Endothelial cell of umbilical vein (primary cell): ENCODE results near the gene CNOT1.
A peak's percentile ranks its signal among the peaks of the same experiment; 100 is the strongest.

ENCODE experiments used
- EZH2 ChIP-seq: IDR thresholded peaks from 2 replicates; pipeline ENCODE4 v1.6.1; 2012; ENCODE audit warnings: borderline replicate concordance, low read depth, mild to moderate bottlenecking, moderate library complexity, low read length, inconsistent platforms; ENCODE audit not compliant: severe bottlenecking
- JUN ChIP-seq: IDR thresholded peaks from 2 replicates; pipeline ENCODE4 v1.6.1; 2011; ENCODE audit warnings: borderline replicate concordance, low read depth; ENCODE audit not compliant: insufficient read length, insufficient read depth
- POLR2A ChIP-seq: IDR thresholded peaks from 2 replicates; pipeline ENCODE4 v1.6.1; 2012; ENCODE audit warnings: low read depth, mild to moderate bottlenecking, control low read depth, low read length
- POLR2AphosphoS5 ChIP-seq: IDR thresholded peaks from 2 replicates; pipeline ENCODE4 v1.6.1; 2012; ENCODE audit warnings: low read depth, mild to moderate bottlenecking, control low read depth, low read length, moderate library complexity; ENCODE audit not compliant: insufficient read depth
- TF ChIP-seq, protein P1 (sequence below), 2 donors: IDR thresholded peaks; 1 replicate in 1 of 2; 2 replicates in 1 of 2; pipeline ENCODE4 v1.5.1; 2011; ENCODE audit warnings: low read length in 2 of 2, mild to moderate bottlenecking in 2 of 2, moderate library complexity in 2 of 2, control low read depth in 1 of 2, inconsistent platforms in 1 of 2, low read depth in 1 of 2; ENCODE audit not compliant: insufficient read depth in 1 of 2; ENCODE audit errors: extremely low read depth in 1 of 2

DNA sequence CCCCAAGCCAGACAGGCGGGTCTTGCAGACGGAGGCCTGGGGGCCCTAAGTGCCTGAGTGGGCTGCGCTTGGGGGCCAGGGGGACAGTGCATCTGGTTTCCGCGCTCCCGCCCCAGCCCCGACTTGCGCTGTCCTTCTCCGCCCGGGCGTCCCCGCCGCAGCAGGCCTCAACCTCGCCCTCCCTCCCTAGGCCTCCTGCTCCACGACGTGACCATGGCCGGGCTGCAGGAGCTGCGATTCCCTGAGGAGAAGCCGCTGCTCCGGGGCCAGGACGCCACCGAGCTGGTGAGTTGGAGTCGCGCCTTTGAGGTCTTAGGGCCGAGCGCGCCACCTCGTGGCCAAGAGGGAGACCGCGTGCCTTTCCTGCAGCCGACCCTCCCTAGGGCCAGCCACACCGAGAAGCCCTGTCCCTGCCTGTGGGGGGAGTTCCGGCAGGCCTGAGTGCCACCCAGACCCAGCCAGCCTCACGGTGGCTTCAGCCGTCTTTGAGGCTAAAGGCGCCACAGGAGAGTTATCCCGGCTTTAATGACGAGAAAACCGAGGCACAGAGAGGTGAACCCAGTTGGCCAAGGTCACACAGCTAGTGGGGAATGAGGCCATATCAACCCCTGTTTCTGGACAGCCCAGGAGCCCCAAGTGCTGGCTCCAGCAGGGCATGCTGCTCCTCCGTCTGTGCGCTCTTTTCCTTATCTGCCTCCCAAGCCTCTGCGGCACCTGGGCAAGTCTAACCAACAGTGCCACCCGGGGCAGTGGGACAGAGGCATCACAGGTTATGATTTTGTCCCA, 141.9 kb downstream of the CNOT1 start:
- TF ChIP-seq, protein P1, sequence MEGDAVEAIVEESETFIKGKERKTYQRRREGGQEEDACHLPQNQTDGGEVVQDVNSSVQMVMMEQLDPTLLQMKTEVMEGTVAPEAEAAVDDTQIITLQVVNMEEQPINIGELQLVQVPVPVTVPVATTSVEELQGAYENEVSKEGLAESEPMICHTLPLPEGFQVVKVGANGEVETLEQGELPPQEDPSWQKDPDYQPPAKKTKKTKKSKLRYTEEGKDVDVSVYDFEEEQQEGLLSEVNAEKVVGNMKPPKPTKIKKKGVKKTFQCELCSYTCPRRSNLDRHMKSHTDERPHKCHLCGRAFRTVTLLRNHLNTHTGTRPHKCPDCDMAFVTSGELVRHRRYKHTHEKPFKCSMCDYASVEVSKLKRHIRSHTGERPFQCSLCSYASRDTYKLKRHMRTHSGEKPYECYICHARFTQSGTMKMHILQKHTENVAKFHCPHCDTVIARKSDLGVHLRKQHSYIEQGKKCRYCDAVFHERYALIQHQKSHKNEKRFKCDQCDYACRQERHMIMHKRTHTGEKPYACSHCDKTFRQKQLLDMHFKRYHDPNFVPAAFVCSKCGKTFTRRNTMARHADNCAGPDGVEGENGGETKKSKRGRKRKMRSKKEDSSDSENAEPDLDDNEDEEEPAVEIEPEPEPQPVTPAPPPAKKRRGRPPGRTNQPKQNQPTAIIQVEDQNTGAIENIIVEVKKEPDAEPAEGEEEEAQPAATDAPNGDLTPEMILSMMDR (IDR thresholded peaks at IDR 0.05; ENCODE audit: extremely low read depth in 1 of 2, insufficient read depth in 1 of 2, low read depth in 1 of 2, low read length in 2 of 2), result peak; percentile 94 to 97
- TF ChIP-seq JUN (no peak), POLR2AphosphoS5 (peak; percentile 42), EZH2 (no peak), POLR2A (no peak)
